WTC11 (cell line): ENCODE results near the gene TMPRSS13. TPM values are rescaled to one million over a fixed set of nuclear protein-coding genes. Genes with fewer than 3 reads are reported as not detected.

Source experiments
- ATAC-seq: fragments of 200-7000 bp; cut with Tn5 transposase; 2 replicates; pipeline ENCODE4 v1.10.0; 2021; ENCODE audit warnings: mild to moderate bottlenecking, moderate library complexity
- CTCF ChIA-PET: fragments of 300-600 bp; sonication (Branson Sonifier 250); formaldehyde crosslinking; loops from one replicate; lab custom pipeline; 2021; ENCODE audit warnings: antibody characterized with exemption; lab: Charles Lee
- POLR2A ChIA-PET: fragments of 350-600 bp; sonication (Branson Sonifier 250); formaldehyde crosslinking; loops from one replicate; lab custom pipeline; 2021; ENCODE audit warnings: antibody characterized with exemption; lab: Charles Lee
- DNase-seq: peaks from one replicate; pipeline ENCODE4 v3.0.0; 2021; ENCODE audit warnings: low spot score
- H3K27ac Mint-ChIP-seq: 2 replicates; pipeline ENCODE4 v1.8.0; 2021; ENCODE audit warnings: mixed read lengths
- H3K27me3 Mint-ChIP-seq: 2 replicates; pipeline ENCODE4 v1.8.0; 2021; ENCODE audit warnings: low read depth, mild to moderate bottlenecking, moderate library complexity, mixed read lengths
- H3K36me3 Mint-ChIP-seq: 2 replicates; pipeline ENCODE4 v1.8.0; 2021; ENCODE audit warnings: mixed read lengths
- H3K4me1 Mint-ChIP-seq: 2 replicates; pipeline ENCODE4 v1.8.0; 2022; ENCODE audit warnings: mixed read lengths
- H3K4me3 Mint-ChIP-seq: 2 replicates; pipeline ENCODE4 v1.8.0; 2021; ENCODE audit warnings: mild to moderate bottlenecking, moderate library complexity, mixed read lengths
- H3K9me3 Mint-ChIP-seq: 2 replicates; pipeline ENCODE4 v1.8.0; 2021; ENCODE audit warnings: mixed read lengths
- ATF2 ChIP-seq: sonication (generic); formaldehyde crosslinking; IDR thresholded peaks from 2 replicates; pipeline ENCODE4 v1.8.1; 2022; ENCODE audit warnings: low read depth, missing genetic modification reagents, borderline replicate concordance
- ATF6 ChIP-seq: sonication (generic); formaldehyde crosslinking; IDR thresholded peaks from 2 replicates; pipeline ENCODE4 v1.8.1; 2023; ENCODE audit warnings: mild to moderate bottlenecking, missing genetic modification reagents
- CREB1 ChIP-seq: sonication (generic); formaldehyde crosslinking; IDR thresholded peaks from 2 replicates; pipeline ENCODE4 v1.8.0; 2023; ENCODE audit warnings: mild to moderate bottlenecking, missing genetic modification reagents
- EMX1 ChIP-seq: fragments of 250-450 bp; sonication (Bioruptor Pico); IDR thresholded peaks from 2 replicates; pipeline ENCODE4 v1.8.0; 2021; ENCODE audit warnings: mild to moderate bottlenecking
- ESRRA ChIP-seq: sonication (generic); formaldehyde crosslinking; IDR thresholded peaks from 2 replicates; pipeline ENCODE4 v1.8.1; 2022; ENCODE audit warnings: mild to moderate bottlenecking, missing genetic modification reagents, borderline replicate concordance
- FOXP1 ChIP-seq: sonication (generic); formaldehyde crosslinking; IDR thresholded peaks from 2 replicates; pipeline ENCODE4 v1.8.0; 2022; ENCODE audit warnings: missing genetic modification reagents, mild to moderate bottlenecking, moderate library complexity, borderline replicate concordance
- GABPB1 ChIP-seq: sonication (generic); formaldehyde crosslinking; IDR thresholded peaks from 2 replicates; pipeline ENCODE4 v1.8.1; 2023; ENCODE audit warnings: mild to moderate bottlenecking, missing genetic modification reagents
- JAZF1 ChIP-seq: fragments of 250-450 bp; sonication (Bioruptor Pico); IDR thresholded peaks from 2 replicates; pipeline ENCODE4 v1.9.0; 2021; ENCODE audit warnings: moderate library complexity, mild to moderate bottlenecking, inconsistent platforms
- OVOL2 ChIP-seq: fragments of 250-450 bp; sonication (Bioruptor Pico); IDR thresholded peaks from 2 replicates; pipeline ENCODE4 v1.9.0; 2021; ENCODE audit warnings: mild to moderate bottlenecking, borderline replicate concordance
- PRRX2 ChIP-seq: fragments of 250-450 bp; sonication (Bioruptor Pico); IDR thresholded peaks from 2 replicates; pipeline ENCODE4 v1.8.0; 2021; ENCODE audit warnings: mild to moderate bottlenecking
- SMAD4 ChIP-seq: sonication (generic); formaldehyde crosslinking; IDR thresholded peaks from 2 replicates; pipeline ENCODE4 v1.8.0; 2022; ENCODE audit warnings: mild to moderate bottlenecking, missing genetic modification reagents
- SP1 ChIP-seq: sonication (generic); formaldehyde crosslinking; conservative IDR thresholded peaks from 2 replicates; pipeline ENCODE4 v1.8.1; 2022; ENCODE audit warnings: missing genetic modification reagents
- ZNF121 ChIP-seq: sonication (generic); formaldehyde crosslinking; IDR thresholded peaks from 2 replicates; pipeline ENCODE4 v1.8.0; 2023; ENCODE audit warnings: missing genetic modification reagents
- ZNF317 ChIP-seq: sonication (generic); formaldehyde crosslinking; IDR thresholded peaks from 2 replicates; pipeline ENCODE4 v1.8.1; 2023; ENCODE audit warnings: low read depth, mild to moderate bottlenecking, moderate library complexity, missing genetic modification reagents, borderline replicate concordance
- ZNF423 ChIP-seq: fragments of 250-450 bp; sonication (Bioruptor Pico); IDR thresholded peaks from 2 replicates; pipeline ENCODE4 v2.1.2; 2022; ENCODE audit warnings: mild to moderate bottlenecking, moderate library complexity
- ZNF425 ChIP-seq: fragments of 250-450 bp; sonication (Bioruptor Pico); conservative IDR thresholded peaks from 2 replicates; pipeline ENCODE4 v1.9.0; 2021; ENCODE audit warnings: mild to moderate bottlenecking
- total RNA-seq: library from RNA; stranded (reverse); gene quantifications from 3 replicates; pipeline ENCODE4 v1.2.3, GENCODE V29; 2021
- TF ChIP-seq, protein P1 (sequence below): fragments of 200-600 bp; IDR thresholded peaks from 2 replicates; pipeline ENCODE4 v1.8.0; 2022; ENCODE audit warnings: antibody characterized with exemption
- TF ChIP-seq, protein P2 (sequence below): fragments of 250-450 bp; sonication (Bioruptor Pico); IDR thresholded peaks from 2 replicates; pipeline ENCODE4 v1.8.0; 2021; ENCODE audit warnings: mild to moderate bottlenecking
- TF ChIP-seq, protein P3 (sequence below): sonication (generic); formaldehyde crosslinking; conservative IDR thresholded peaks from 2 replicates; pipeline ENCODE4 v1.8.1; 2022; ENCODE audit warnings: mild to moderate bottlenecking, missing genetic modification reagents

TMPRSS13 gene
- total RNA-seq, 1 experiment from 2014 or later, result 0.63 TPM

- TF ChIP-seq ATF6 (CRISPR knock-in tag), result no peak
- TF ChIP-seq FOXP1 (CRISPR knock-in tag), result no peak
- TF ChIP-seq, protein P1, sequence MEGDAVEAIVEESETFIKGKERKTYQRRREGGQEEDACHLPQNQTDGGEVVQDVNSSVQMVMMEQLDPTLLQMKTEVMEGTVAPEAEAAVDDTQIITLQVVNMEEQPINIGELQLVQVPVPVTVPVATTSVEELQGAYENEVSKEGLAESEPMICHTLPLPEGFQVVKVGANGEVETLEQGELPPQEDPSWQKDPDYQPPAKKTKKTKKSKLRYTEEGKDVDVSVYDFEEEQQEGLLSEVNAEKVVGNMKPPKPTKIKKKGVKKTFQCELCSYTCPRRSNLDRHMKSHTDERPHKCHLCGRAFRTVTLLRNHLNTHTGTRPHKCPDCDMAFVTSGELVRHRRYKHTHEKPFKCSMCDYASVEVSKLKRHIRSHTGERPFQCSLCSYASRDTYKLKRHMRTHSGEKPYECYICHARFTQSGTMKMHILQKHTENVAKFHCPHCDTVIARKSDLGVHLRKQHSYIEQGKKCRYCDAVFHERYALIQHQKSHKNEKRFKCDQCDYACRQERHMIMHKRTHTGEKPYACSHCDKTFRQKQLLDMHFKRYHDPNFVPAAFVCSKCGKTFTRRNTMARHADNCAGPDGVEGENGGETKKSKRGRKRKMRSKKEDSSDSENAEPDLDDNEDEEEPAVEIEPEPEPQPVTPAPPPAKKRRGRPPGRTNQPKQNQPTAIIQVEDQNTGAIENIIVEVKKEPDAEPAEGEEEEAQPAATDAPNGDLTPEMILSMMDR, result no peak
These were observed 73.9 kb downstream of the TMPRSS13 start (continued) for GRCh38 chr11:117855186-117855845.

GRCh38 chr11:117852309-117852708, 76.9 kb downstream of the TMPRSS13 start:
- POLR2A ChIA-PET, result no interaction called here
- CTCF ChIA-PET, result interaction anchor here (1.0 to 3.3 kb wide), 3 partner anchors 8 to 95 kb away, joined by 3 to 9 read pairs (median 4); no protein-coding TSS in a partner anchor
- no peak for DNase-seq
- TF ChIP-seq GABPB1 (CRISPR knock-in tag) (no peak), SMAD4 (CRISPR knock-in tag) (no peak), ZNF317 (CRISPR knock-in tag) (peak; percentile 90)
- TF ChIP-seq, protein P2, sequence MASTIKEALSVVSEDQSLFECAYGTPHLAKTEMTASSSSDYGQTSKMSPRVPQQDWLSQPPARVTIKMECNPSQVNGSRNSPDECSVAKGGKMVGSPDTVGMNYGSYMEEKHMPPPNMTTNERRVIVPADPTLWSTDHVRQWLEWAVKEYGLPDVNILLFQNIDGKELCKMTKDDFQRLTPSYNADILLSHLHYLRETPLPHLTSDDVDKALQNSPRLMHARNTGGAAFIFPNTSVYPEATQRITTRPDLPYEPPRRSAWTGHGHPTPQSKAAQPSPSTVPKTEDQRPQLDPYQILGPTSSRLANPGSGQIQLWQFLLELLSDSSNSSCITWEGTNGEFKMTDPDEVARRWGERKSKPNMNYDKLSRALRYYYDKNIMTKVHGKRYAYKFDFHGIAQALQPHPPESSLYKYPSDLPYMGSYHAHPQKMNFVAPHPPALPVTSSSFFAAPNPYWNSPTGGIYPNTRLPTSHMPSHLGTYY (CRISPR knock-in tag), result no peak
- H3K4me3 Mint-ChIP-seq, result no peak overlapping the region
- ATAC-seq, result no peak
- peaks cover 25% of the 10 kb centered on the region for H3K4me1 Mint-ChIP-seq
- peaks cover 13% of the 10 kb centered on the region for H3K9me3 Mint-ChIP-seq
- peaks cover 2% of the 10 kb centered on the region; the same call in 1 of the 2 replicates for H3K27me3 Mint-ChIP-seq
- no peak overlapping the region for H3K27ac Mint-ChIP-seq
- H3K36me3 Mint-ChIP-seq, result peaks cover 8% of the 10 kb centered on the region

DNA sequence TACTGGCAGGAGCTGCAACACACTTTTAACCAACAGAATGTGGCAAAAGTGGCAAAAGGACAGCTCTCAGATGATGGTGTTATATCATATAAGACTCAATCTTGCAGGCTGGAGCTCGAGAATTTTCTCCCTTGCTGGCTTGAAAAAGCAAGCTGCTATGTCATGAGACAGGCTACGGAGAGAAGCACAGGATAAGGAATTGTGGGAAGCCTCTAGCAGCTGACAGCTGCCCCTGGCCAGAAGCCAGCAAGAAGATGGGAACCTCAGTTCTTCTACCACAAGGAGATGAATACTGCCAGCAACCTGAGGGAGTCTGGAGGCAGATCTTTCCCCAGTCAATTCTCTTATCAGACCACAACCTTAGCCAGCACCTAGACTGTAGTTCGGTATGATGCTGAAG, 77.3 kb downstream of the TMPRSS13 start:
- Mint-ChIP-seq H3K27me3 (peaks cover 2% of the 10 kb centered on the region; the same call in 1 of the 2 replicates), H3K4me1 (peaks cover 25% of the 10 kb centered on the region), H3K9me3 (peaks cover 13% of the 10 kb centered on the region), H3K36me3 (peaks cover 8% of the 10 kb centered on the region), H3K4me3 (no peak overlapping the region), H3K27ac (no peak overlapping the region)
- no peak for ATAC-seq
- CTCF ChIA-PET, result interaction anchor here (0.8 to 3.3 kb wide), 3 partner anchors 9 to 95 kb away, joined by 4 to 9 read pairs (median 4); no protein-coding TSS in a partner anchor
- no peak for DNase-seq
- POLR2A ChIA-PET, result no interaction called here
- TF ChIP-seq CREB1 (CRISPR knock-in tag) (no peak), ZNF423 (CRISPR knock-in tag) (no peak), ATF6 (CRISPR knock-in tag) (no peak), PRRX2 (CRISPR knock-in tag) (no peak), OVOL2 (CRISPR knock-in tag) (no peak), ATF2 (no peak), SP1 (CRISPR knock-in tag) (no peak), GABPB1 (CRISPR knock-in tag) (no peak), ESRRA (CRISPR knock-in tag) (no peak), JAZF1 (CRISPR knock-in tag) (no peak), ZNF121 (CRISPR knock-in tag) (no peak), EMX1 (CRISPR knock-in tag) (no peak), ZNF425 (CRISPR knock-in tag) (no peak)
- TF ChIP-seq, protein P3, sequence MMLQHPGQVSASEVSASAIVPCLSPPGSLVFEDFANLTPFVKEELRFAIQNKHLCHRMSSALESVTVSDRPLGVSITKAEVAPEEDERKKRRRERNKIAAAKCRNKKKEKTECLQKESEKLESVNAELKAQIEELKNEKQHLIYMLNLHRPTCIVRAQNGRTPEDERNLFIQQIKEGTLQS (CRISPR knock-in tag), result no peak
